GM21529 (cell line): Measurements from ENCODE around the gene KIF9.
A peak's percentile ranks its signal among the peaks of the same experiment; 100 is the strongest.
"Not testable (repeated sequence)": the region's sequence is repeated elsewhere in the genome, so short reads cannot be mapped to it uniquely, and the experiment has no call there.

Experiments used
- ATAC-seq: cut with Tn5 transposase; IDR thresholded peaks from one replicate; pipeline ENCODE4 v1.9.1; 2021; ENCODE audit not compliant: unreplicated experiment

The KIF9 gene

GRCh38 chr3:47256331-47256730 is 26.3 kb downstream of the KIF9 start:
- ATAC-seq, result not testable (repeated sequence)

- no peak for ATAC-seq
These were observed 30.9 kb downstream of the KIF9 start for GRCh38 chr3:47251689-47252088.

GRCh38 chr3:47251085-47251484 is 31.5 kb downstream of the KIF9 start:
- ATAC-seq, result not testable (repeated sequence)

- ATAC-seq, result no peak
These were observed 32.1 kb downstream of the KIF9 start for GRCh38 chr3:47250309-47251060.

GRCh38 chr3:47247131-47248064 is 35.2 kb downstream of the KIF9 start:
- no peak for ATAC-seq

GRCh38 chr3:47245271-47245670 is 37.3 kb downstream of the KIF9 start:
- no peak for ATAC-seq

GRCh38 chr3:47244531-47245100 is 38.0 kb downstream of the KIF9 start:
- no peak for ATAC-seq

- ATAC-seq, result no peak
These were observed 39.0 kb downstream of the KIF9 start for GRCh38 chr3:47243419-47244147.

- ATAC-seq, result no peak
These were observed 42.7 kb downstream of the KIF9 start for GRCh38 chr3:47239929-47240328.

- ATAC-seq, result no peak
These were observed 44.6 kb downstream of the KIF9 start for GRCh38 chr3:47238017-47238416.

GRCh38 chr3:47228088-47228487 is 54.5 kb downstream of the KIF9 start:
- peak; percentile 55 for ATAC-seq

GRCh38 chr3:47227678-47228077 is 54.9 kb downstream of the KIF9 start:
- ATAC-seq, result peak; percentile 81

- peak; percentile 51 for ATAC-seq
These were observed 57.2 kb downstream of the KIF9 start for GRCh38 chr3:47225310-47225906.

GRCh38 chr3:47223755-47224154 is 58.8 kb downstream of the KIF9 start:
- no peak for ATAC-seq

GRCh38 chr3:47221798-47222197 is 60.8 kb downstream of the KIF9 start:
- ATAC-seq, result no peak

- ATAC-seq, result no peak
These were observed 71.7 kb downstream of the KIF9 start for GRCh38 chr3:47210863-47211405.

GRCh38 chr3:47206022-47206421 is 76.6 kb downstream of the KIF9 start:
- not testable (repeated sequence) for ATAC-seq

- ATAC-seq, result no peak
These were observed 77.7 kb downstream of the KIF9 start for GRCh38 chr3:47204875-47205274.

GRCh38 chr3:47202542-47202941 is 80.1 kb downstream of the KIF9 start:
- no peak for ATAC-seq

- ATAC-seq, result no peak
These were observed 85.3 kb downstream of the KIF9 start for GRCh38 chr3:47197287-47197686.
